HG02571 (cell line): Measurements from ENCODE around the gene MOV10.
A peak's percentile ranks its signal among the peaks of the same experiment; 100 is the strongest.
"Not testable (repeated sequence)": the region's sequence is repeated elsewhere in the genome, so short reads cannot be mapped to it uniquely, and the experiment has no call there.

Experiments used
- ATAC-seq: cut with Tn5 transposase; IDR thresholded peaks from one replicate; pipeline ENCODE4 v1.9.1; 2021; ENCODE audit warnings: mild to moderate bottlenecking, moderate library complexity; ENCODE audit not compliant: unreplicated experiment

The MOV10 gene

DNA sequence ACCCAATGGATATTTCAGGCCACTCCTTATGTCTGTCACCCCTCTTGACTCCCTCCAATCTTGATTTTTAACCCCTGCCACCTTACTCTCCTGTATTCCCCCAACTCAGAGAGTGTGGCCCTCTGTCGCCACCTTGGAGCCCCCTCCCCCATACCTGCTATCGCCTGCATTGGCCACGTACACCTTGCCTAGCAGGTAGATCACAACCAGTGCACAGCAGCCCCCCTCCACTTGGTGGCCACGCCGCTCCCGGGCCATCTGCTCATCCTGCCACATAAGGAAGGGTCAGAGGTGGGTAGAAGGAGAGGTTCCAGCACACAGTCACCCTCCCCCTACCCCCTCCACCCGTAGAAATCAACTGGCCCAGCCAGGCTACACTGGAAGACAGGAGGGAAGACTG, 37.7 kb downstream of the MOV10 start:
- no peak for ATAC-seq

- no peak for ATAC-seq
Observed at GRCh38 chr1:112712701-112713128, 38.3 kb downstream of the MOV10 start.

DNA sequence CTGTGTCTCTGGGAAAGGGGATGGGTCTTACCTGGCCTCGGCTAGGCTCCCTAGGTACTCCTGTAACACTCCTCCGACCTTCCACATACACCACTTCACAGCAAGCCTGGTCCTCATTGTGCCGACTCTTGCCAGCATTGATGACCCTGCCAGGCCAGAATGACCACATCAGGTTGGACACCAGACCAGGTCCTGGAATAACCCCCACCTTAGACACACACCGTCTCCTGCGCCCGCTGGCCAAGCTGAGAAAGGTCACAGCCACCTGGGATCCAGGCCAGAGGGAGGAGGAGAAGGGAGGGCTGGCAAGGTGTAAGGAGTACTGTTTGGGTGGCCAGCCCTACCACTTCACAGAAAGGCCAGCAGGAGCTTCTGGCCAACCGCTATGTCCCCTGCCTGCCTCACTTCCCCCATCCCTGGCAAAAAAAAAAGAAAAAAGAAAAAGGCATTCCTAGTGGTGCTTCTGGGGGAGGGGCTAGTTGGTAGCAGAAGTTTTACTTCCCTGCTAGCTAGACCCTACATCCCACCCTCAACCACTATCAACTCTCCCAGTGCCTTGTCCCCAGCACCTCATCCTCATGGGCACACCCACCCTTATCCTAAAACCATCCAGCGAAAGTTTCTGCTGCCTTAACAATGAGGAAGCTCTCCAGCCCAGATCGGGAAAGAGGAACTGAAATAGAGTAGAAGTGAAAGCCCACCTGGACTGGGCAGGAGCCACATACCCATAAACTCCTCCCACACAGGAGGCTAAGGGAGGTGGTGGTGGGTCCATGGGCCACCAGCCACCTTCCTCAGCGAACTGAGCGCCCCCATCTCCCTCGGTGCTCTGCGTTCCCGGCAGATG, 39.2 kb downstream of the MOV10 start:
- ATAC-seq, result no peak

DNA sequence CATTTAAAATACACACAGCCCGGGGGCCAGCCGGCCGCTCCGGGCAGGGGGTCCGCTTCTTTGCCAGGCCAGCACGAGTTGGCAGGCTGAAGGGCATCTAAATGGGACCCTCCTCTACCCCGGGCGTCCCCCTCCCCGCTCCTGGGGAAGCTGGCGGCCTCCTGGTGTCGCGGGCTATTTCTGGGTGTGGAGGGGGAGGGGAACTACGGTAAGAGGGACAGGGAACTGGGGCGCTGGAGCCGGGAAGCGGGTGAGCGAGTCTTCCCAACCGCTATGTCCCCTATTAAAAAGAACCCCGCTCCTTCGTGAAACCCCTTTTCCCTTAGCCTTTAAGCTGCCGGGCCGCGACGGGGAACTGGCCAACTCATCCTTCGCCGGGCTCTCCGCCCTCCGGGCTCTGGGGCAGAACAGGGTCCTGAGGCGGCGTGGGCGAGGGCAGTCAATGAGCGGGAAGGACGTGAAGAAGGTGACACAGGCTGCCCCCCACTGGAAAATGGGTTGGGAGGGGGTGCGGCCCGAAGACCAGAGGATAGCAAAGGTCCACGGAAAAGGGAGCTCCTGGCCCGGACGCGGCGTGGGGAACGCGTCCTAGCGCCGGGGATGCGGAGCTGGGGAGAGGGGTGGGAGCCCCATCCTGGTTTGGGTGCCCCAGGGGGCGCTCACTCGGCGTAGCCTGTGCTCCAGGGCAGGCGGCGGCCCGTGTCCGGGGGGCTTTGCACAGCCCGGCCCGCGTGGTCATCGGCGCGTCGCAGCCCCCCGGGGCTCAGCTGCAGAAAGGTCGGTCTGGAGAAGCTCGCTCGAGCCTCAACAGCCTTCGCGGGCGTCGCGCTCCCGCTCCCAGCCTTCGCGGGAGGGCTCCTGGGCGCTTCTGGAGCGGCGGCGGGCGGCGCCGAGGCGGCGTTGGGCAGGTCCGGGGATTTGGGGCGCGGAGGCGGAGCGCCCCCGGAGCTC, 40.1 kb downstream of the MOV10 start:
- no peak for ATAC-seq

DNA sequence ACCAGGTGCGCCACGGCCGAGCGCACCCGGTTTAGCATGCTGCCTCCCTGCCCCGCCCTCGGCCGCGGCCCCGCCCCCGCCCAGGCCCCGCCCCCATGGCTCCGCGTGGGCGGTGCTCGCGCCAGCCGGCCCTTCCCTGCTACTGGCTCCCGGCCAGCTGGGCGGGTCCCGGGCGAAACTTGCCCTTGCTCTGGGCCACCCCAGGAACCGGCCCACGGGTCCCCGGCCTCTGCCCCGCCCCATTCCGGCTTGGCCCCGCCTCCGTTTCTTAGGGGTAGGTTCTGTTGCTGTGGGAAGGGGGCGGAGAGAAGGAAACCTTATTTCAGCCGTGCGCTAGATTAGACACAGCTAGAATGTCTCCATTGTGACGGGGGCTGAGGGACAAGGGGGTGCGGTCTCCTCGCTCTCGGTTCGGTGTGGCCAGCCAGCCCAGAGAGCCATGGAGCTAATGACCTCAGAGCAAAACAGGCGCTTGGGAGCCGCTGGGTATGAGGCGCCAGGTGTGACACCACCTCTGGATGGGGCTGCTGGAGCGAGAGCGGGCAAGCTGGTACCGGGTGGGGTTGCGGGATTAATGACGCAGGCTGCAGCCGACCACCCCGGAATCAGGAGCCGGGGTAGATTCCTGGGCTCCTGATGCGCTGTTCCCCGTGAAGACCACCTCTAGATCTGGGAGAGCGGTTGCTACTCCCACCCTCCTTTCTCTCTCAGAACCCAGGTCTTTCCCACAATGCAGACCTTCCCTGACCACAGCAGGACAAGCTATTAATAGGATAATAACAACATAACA, 41.0 kb downstream of the MOV10 start, which contains the start of gene PPM1J:
TSS of gene PPM1J (minus strand) at position 69 of the 790 bp plus-strand sequence. CDS start at position 38, 31 bp downstream.
- peak; percentile 75 for ATAC-seq

GRCh38 chr1:112716133-112716720, 41.8 kb downstream of the MOV10 start:
- peak; percentile 36 for ATAC-seq

GRCh38 chr1:112717263-112717873, 42.9 kb downstream of the MOV10 start:
- ATAC-seq, result no peak

- ATAC-seq, result no peak
Observed at GRCh38 chr1:112718691-112719418, 44.4 kb downstream of the MOV10 start.

GRCh38 chr1:112719706-112720105, 45.2 kb downstream of the MOV10 start:
- no peak for ATAC-seq

DNA sequence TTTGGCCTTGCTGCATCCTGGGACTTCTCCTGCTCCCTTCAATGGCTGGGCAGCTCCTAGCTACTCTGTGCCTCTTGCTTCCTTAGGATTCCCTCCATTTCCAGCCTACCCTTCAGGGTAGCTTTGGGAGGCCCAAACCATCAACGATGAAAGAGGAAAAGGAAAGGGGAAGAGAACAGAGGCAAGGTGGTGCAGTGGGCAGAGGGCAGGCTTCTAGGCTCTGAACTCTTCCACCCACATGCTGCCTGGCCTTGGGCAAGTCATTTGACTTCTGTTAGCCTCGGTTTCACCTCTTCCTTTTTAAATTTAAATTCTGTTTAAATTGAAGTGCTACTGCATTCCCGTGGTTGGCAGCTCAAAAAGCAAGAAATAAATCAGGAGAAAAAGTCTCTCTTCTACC, 46.3 kb downstream of the MOV10 start:
- no peak for ATAC-seq

DNA sequence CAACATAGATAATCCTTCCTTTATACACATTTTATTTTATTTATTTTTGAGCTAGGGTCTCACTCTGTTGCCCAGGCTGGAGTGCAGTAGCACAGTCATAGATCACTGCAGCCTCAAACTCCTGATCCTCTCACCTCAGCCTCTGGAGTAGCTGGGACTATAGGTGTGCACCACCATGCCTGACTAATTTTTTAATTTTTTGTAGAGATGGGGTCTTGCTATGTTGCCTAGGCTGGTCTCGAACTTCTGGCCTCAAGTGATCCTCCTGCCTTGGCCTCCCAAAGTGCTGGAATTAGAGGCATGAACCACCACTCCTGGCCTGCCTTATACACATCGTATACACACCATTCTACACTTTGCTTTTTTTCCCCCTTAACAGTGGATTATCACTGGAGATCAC, 46.8 kb downstream of the MOV10 start:
- not testable (repeated sequence) for ATAC-seq

- no peak for ATAC-seq
Observed at GRCh38 chr1:112721966-112722524, 47.6 kb downstream of the MOV10 start.

DNA sequence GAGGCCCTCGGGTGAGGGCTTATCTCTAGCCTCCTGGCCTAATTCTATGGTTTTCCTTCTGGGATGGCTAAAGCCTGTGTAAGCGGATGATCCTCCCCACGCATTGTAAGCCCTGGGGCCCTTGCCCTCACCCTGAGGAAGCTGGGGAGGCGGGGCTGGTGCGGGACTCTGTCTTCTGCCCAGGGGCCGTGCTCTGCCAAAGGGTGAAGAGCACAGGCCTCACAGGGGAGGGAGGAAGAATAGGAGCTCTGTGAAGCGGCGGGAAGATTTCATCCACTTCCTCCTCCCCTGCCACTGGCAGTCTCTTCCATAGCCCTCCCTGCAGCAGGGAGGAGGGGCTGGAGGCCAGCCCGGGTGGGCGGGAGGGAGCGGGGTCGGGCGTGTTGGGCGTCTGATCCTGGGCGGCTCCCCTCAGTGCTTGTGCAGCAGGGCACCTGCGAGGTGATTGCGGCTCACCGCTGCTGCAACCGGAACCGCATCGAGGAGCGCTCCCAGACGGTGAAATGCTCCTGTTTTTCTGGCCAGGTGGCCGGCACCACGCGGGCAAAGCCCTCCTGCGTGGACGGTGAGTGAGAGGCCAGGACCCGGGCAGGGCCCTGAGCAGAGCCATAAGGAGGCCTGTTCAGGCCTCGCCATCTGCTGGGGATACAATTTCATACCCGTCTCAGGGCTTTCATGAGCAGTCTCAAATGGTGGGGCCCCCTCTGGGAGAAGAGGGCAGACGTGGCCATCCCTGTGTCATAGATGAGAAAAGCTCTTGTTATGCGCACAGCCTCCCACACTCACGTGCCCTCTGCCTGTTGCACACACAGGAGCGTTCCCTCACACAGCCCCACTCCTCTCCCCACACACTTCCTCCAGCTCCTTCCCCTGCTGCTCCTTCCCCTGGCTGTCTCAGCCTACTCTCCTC, 48.4 kb downstream of the MOV10 start:
- no peak for ATAC-seq

GRCh38 chr1:112723511-112723839, 49.0 kb downstream of the MOV10 start:
- ATAC-seq, result no peak

- not testable (repeated sequence) for ATAC-seq
Observed at GRCh38 chr1:112724240-112724639, 49.8 kb downstream of the MOV10 start.

DNA sequence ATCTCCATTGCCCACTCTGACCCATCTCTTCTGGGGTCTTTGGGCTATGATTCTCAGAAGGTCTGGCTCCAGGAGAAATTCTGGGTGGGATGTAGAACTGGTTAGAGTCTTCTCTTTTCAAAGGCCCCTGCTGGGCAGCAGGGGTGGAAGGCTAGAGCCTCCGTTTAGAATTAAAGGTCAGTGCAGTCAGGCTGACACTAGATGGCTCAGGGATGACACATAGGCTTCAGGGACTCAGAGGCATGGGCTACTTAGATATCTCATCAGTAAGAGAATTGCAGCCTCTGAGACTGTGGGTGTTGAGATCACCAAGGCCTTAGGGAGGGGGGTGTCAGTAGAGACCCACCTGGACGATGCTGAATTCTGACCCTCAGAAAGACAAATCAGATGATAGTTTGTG, 53.3 kb downstream of the MOV10 start:
- no peak for ATAC-seq

DNA sequence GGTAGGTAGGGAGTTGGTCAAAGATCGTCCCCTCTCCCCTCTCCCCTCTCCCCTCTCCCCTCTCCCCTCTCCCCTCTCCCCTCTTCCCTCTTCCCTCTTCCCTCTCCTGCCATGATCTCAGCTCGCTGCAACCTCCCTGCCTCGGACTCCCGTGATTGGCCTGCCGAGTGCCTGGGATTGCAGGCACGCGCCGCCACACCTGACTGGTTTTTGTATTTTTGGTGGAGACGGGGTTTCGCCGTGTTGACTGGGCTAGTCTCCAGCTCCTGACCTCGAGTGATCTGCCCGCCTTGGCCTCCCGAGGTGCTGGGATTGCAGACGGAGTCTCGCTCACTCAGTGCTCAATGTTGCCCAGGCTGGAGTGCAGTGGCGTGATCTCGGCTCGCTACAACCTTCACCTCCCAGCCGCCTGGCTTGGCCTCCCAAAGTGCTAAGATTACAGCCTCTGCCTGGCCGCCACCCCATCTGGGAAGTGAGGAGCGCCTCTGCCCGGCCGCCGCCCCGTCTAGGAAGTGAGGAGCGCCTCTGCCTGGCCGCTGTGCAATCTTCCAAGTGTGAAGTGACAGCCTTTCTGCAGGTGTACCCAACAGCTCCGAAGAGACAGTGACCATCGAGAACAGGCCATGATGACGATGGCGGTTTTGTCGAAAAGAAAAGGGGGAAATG, 54.0 kb downstream of the MOV10 start:
- not testable (repeated sequence) for ATAC-seq
